NCI-H2107 treated with DMSO at 0.1 percent for 48 hours (cell line): Measurements from ENCODE around the gene PAPPA2.
"Not testable (repeated sequence)": the region's sequence is repeated elsewhere in the genome, so short reads cannot be mapped to it uniquely, and the experiment has no call there.

Experiments used
- DNase-seq: peaks from one replicate; lab custom pipeline; 2025; ENCODE audit not compliant: unreplicated experiment; lab: John Stamatoyannopoulos, UW

PAPPA2 gene

GRCh38 chr1:176546825-176547224, 83.8 kb downstream of the PAPPA2 start:
- DNase-seq: no peak

- no peak for DNase-seq
Measured at GRCh38 chr1:176551146-176551545, 88.2 kb downstream of the PAPPA2 start.

DNA sequence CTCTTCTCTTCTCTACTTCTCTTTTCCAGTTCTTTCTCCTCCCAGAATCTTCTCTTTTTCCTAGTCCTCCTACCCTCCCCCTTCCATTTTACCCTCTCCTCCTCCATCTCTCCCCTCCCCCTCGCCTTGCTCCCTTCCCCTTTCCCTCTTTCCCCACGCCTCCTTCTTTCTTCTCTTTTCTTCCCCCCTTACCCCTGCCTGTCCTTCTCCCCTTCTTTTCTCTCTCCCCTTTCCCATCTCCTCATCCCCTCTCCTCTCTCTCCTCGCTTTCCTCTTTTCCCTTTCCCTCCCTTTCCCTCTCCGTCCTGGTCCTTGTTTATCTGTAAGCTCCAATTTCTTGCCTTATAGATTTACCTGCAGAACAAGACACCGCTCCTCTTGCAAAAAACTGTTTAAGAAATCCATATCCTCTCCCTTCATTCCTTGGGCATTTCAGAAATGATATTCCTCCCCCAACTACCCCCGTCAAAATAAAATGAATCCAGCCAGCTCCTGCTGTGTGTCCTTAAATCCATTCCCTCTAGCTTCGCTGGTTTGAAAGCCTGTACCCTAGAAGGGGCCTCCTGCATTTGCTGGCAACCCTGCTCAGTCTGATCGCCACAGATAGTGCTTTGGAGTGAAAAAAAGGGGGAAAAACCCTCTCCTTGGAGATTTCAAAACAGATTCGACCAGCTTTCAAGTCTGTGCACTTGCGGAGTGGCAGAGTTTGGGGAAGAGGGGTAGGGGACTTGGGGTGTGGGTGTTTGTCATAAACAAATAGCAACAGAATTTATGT, 89.4 kb downstream of the PAPPA2 start:
- DNase-seq: no peak

- no peak for DNase-seq
Measured at GRCh38 chr1:176552999-176553398, 90.0 kb downstream of the PAPPA2 start.

DNA sequence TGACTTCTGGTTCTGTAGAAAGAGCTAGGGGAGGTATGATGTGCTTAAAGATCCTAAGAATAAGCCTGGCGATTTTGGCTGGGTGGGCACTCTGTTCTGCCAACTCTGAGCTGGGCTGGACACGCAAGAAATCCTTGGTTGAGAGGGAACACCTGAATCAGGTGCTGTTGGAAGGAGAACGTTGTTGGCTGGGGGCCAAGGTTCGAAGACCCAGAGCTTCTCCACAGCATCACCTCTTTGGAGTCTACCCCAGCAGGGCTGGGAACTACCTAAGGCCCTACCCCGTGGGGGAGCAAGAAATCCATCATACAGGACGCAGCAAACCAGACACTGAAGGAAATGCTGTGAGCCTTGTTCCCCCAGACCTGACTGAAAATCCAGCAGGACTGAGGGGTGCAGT, 93.3 kb downstream of the PAPPA2 start:
- DNase-seq: no peak

- no peak for DNase-seq
Measured at GRCh38 chr1:176557543-176558258, 94.7 kb downstream of the PAPPA2 start.

DNA sequence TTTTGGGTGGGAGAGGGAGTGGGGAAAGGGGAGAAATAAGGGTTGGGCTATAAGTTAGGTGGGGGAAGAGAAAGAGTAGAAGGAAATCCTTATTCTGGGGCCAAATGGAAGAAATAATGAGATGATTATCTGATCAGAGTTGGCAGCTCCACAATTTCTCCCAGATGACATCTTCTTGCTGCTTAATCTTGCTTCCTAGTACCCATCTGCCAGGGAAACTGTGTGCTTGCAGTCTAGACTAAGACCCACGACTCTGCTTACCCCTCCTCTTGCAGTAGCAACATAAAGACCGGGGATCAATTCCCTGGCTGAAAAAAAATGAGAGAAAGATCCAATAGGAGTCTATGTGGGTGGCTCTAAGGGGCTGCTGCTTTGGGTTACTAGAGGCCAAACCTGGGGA, 95.6 kb downstream of the PAPPA2 start:
- no peak for DNase-seq

GRCh38 chr1:176559474-176559873, 96.5 kb downstream of the PAPPA2 start:
- DNase-seq: no peak

- DNase-seq: peak; percentile 41
Measured at GRCh38 chr1:176559878-176560277, 96.9 kb downstream of the PAPPA2 start.

DNA sequence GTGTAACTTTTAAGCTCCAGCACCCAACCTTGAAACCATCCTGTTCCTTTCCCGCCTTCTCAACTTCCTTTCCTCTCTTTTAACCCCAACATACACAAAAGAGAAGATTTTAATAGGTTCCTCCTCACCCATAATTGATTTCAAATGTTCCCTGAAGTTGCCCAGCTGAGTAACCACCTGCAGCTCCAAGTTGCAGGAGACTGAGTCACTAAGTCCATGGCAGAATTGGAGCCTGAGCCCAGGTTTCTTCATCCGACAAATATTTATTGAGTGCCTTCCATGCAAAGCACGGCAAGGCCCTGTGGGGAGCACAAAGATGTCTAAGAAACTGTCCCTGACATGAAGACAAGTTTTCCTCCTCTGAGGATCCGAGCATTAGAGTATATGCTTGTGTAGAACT, 97.7 kb downstream of the PAPPA2 start:
- no peak for DNase-seq

DNA sequence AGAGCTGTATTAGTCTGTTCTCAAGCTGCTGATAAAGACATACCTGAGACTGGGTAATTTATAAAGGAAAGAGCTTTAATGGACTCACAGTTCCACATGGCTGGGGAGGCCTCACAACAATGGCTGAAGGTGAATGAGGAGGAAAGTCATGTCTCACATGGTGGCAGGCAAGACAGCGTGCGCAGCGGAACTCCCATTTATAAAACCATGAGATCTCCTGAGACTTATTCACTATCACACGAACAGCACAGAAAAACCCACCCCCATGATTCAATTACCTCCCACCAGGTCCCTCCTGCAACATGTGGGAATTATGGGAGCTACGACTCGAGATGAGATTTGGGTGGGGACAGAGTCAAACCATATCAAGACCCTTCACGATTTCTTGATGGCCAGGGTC, 98.8 kb downstream of the PAPPA2 start:
- DNase-seq: not testable (repeated sequence)

- DNase-seq: no peak
Measured at GRCh38 chr1:176566004-176566975, 103.3 kb downstream of the PAPPA2 start.

GRCh38 chr1:176567190-176567794, 104.3 kb downstream of the PAPPA2 start:
- DNase-seq: no peak

GRCh38 chr1:176568185-176568584, 105.2 kb downstream of the PAPPA2 start:
- DNase-seq: no peak

- no peak for DNase-seq
Measured at GRCh38 chr1:176574756-176575155, 111.8 kb downstream of the PAPPA2 start.

GRCh38 chr1:176575991-176576390, 113.0 kb downstream of the PAPPA2 start:
- DNase-seq: no peak

DNA sequence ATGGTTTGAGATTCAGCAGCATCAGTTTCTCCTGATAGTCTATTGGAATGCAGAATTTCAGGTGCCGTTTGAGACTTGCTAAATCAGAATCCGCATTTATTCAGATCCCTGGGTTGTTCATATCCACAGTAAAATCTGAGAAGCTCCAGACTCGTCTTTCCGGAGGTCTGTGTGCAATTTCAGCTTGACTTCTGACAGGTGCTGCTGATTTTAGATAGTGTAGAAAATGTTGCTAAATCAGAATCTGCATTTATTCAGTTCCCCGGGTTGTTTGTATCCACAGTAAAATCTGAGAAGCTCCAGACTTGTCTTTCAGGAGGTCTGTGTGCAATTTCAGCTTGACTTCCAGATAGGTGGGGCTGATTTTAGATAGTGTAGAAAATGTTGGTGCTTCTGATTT, 113.7 kb downstream of the PAPPA2 start:
- no peak for DNase-seq

DNA sequence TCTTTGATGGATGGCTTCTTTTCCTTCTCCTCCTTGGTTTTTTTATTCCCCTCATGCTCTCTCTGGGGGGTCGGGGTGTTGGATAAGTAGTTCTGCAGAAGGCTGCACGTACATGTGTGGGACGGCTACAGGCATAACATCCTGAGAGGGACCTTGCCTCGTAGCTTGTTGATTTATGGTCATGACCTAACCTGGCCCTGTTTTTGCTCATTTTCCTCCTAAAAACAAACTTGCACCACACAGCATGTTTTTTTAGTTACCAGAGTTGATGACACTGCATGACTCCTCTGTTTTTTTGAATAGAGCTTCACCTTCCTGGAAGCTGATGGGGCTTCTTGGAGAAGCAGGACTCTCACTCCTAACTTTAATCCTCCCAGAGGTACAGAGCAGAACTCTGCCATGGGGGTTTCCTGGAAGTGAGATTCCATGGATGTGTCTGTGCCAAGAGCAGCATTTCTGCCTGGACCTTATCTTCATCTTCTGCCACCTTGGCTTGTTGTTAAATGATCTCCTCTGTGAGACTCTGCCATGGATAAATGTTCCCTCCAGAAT, 114.7 kb downstream of the PAPPA2 start:
- DNase-seq: no peak

DNA sequence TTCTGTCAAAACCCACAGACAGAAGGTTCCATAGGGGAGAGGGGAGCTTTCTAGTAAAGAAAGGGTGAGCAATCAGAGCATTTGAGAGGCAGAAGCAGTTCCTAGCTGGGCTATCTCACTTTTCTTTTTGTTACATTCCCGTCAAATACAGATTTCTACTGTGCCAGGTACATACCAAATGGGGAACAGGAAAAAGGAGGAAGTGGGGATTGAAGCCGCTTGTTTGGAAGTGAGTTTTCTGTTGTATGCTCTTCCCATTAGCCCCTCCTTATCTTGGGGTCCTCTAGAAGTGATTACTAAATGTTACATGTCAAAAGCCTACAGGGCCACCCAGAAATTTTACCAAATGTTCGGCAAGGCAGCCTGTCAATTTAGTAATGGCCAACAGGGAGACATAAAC, 116.1 kb downstream of the PAPPA2 start:
- DNase-seq: no peak

DNA sequence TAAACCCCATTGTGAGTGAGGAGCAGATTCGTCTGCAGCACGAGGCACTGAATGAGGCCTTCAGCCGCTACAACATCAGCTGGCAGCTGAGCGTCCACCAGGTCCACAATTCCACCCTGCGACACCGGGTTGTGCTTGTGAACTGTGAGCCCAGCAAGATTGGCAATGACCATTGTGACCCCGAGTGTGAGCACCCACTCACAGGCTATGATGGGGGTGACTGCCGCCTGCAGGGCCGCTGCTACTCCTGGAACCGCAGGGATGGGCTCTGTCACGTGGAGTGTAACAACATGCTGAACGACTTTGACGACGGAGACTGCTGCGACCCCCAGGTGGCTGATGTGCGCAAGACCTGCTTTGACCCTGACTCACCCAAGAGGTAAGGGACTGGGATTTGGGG, 132.2 kb downstream of the PAPPA2 start:
- no peak for DNase-seq

DNA sequence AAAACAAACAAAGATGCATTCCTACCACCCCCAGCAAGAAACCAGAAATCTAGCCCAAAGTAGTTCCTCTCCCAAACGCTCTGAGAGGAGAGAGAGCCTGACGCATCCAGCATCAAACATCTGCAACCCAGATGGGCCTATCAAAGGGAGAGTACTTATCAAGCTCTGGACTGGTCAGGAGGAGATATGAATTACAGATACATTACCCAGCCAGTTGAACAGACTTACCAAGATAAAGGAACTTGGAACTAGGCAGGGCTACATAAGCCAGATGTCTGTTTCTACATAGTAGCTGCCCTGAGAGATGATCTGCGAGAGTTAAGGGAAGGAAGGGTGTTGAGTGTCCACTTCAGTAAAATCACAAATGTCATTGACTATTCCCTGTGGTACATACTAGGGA, 138.4 kb downstream of the PAPPA2 start:
- no peak for DNase-seq
